Duodenal mucosa (tissue), 2 donors: ENCODE results near the gene FGR.
"Not testable (repeated sequence)": the region's sequence is repeated elsewhere in the genome, so short reads cannot be mapped to it uniquely, and the experiment has no call there.

Experiments
- H3K27ac ChIP-seq: one replicate; pipeline ENCODE4 v1.7.0; 2013; ENCODE audit warnings: low read depth, low read length
- H3K27me3 ChIP-seq, 2 donors: one replicate each; pipeline ENCODE4 v1.7.0; 2013; ENCODE audit warnings: low read length in 2 of 2, control low read depth in 1 of 2; ENCODE audit not compliant: insufficient read depth in 2 of 2, control insufficient read depth in 1 of 2
- H3K36me3 ChIP-seq, 2 donors: one replicate each; pipeline ENCODE4 v1.7.0; 2013; ENCODE audit warnings: low read length in 2 of 2, control low read depth in 1 of 2; ENCODE audit not compliant: insufficient read depth in 2 of 2, control insufficient read depth in 1 of 2
- H3K4me1 ChIP-seq, 2 donors: one replicate each; pipeline ENCODE4 v1.7.0; 2013; ENCODE audit warnings: low read length in 2 of 2, control low read depth in 1 of 2; ENCODE audit not compliant: insufficient read depth in 2 of 2, control insufficient read depth in 1 of 2
- H3K4me3 ChIP-seq, 2 donors: one replicate each; pipeline ENCODE4 v1.7.0; 2013; ENCODE audit warnings: low read length in 2 of 2, low read depth in 1 of 2
- H3K9ac ChIP-seq, 2 donors: one replicate each; pipeline ENCODE4 v1.7.0; 2013; ENCODE audit warnings: low read length in 2 of 2, low read depth in 1 of 2
- H3K9me3 ChIP-seq, 2 donors: one replicate each; pipeline ENCODE4 v1.7.0; 2013; ENCODE audit warnings: low read length in 2 of 2, control low read depth in 1 of 2; ENCODE audit not compliant: control insufficient read depth in 1 of 2

The FGR gene

DNA sequence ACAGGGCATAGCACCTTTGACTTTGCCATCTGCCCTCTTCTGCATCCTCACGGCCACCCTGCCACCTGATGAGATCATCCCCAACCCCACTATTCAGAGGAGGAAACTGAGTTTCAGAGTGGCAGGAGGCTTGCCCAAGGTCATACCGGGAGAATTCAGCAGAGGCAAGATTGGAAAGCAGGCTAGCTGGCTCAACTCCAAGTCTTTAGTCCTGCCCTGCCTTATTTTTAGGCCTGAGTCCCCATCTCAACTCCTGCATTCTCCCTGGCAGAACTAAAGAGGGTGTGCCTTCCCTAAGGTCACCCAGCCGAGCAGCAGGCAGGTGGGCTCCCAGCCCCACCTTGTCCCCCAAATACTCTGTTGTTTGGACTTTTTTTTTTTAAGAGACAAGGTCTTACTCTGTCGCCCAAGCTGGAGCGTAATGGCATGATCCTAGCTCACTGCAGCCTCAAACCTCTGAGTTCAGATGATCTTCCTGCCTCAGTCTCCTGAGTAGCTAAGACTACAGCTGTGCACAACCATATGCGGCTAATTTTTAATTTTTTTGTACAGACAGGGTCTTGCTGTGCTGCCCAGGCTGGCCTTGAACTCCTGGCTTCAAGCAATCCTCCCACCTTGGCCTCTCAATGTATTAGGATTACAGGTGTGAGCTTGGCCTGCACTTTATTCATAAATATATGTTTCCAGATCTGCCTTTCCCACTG lies 13.8 kb upstream of the FGR start:
- Histone ChIP-seq H3K9ac (no peak overlapping the region), H3K27ac (no peak overlapping the region), H3K4me1 (peaks cover 1 to 4% of the 10 kb centered on the region in 2 donors), H3K27me3 (no peaks in the 10 kb centered on the region), H3K4me3 (no peak overlapping the region), H3K36me3 (no peaks in the 10 kb centered on the region), H3K9me3 (no peaks in the 10 kb centered on the region)

GRCh38 chr1:27647328-27647727 lies 12.3 kb upstream of the FGR start:
- H3K27ac ChIP-seq, result no peak overlapping the region
- H3K4me3 ChIP-seq, result no peak overlapping the region
- H3K36me3 ChIP-seq, result no peaks in the 10 kb centered on the region

GRCh38 chr1:27646676-27647075 lies 11.7 kb upstream of the FGR start:
- no peaks in the 10 kb centered on the region for H3K36me3 ChIP-seq
- H3K9ac ChIP-seq, result no peak overlapping the region
- H3K4me1 ChIP-seq, result peaks cover 3 to 6% of the 10 kb centered on the region in 2 donors
- no peaks in the 10 kb centered on the region for H3K27me3 ChIP-seq
- H3K27ac ChIP-seq, result no peak overlapping the region
- no peaks in the 10 kb centered on the region for H3K9me3 ChIP-seq
- no peak overlapping the region for H3K4me3 ChIP-seq

More at GRCh38 chr1:27647328-27647727, 12.3 kb upstream of the FGR start:
- Histone ChIP-seq H3K27me3 (no peaks in the 10 kb centered on the region), H3K9me3 (no peaks in the 10 kb centered on the region), H3K9ac (no peak overlapping the region), H3K4me1 (peaks cover 3 to 6% of the 10 kb centered on the region in 2 donors)

DNA sequence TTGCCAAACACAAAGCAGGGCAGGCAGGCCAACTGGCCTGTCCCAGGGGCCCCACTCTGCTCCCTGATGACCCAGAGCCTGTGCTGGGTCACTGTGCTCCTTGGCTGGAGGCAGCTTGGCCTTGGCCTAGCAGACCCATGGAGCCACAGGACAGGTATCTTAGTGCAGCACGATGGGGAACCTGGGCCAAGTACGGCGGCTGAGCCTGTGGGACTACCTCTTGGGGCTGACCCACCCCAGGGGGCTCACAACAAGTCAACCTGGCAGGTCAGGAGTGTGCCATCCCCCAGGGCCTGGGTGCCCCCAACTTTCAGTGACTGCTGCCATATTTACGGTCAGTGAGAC lies 10.1 kb upstream of the FGR start:
- Histone ChIP-seq H3K27ac (no peak overlapping the region), H3K9ac (no peak overlapping the region), H3K4me1 (peaks cover 3 to 6% of the 10 kb centered on the region in 2 donors), H3K9me3 (no peaks in the 10 kb centered on the region), H3K27me3 (no peaks in the 10 kb centered on the region), H3K36me3 (no peaks in the 10 kb centered on the region), H3K4me3 (no peak overlapping the region)

DNA sequence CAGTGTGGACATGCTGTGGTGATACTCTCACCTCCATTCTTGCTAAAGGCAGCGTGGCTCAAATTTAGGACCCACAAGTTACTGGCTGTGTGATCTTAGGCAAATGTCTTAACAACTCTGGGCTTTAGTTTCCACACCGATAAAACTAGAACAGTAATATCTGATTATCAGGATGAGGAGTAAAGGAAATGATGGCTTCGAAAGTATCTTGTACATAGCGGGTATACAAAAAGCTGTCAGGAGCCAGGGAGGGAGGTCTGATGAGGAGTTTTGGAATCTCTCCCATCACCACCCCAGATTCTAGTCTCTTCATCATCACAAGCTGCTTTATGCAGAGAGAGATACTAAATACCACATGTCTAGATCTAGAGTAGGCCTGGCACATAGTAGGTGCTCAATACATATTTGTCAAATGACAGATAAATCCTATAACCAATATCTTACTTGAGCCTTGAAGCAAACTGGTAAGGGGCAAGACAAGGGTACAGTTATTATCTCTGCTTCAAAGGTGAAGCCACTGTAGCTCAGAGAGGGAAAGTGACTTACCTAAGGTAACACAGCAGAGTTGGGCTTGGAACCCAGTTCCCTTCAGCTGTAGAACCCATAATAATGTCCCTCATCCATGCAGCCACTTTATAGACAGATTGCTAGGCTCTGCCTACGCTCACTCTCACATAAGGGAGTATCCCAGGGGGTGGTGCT lies 9.5 kb upstream of the FGR start:
- H3K27ac ChIP-seq, result no peak overlapping the region
- H3K4me3 ChIP-seq, result no peak overlapping the region
- H3K9me3 ChIP-seq, result no peaks in the 10 kb centered on the region
- no peaks in the 10 kb centered on the region for H3K36me3 ChIP-seq
- H3K27me3 ChIP-seq, result no peaks in the 10 kb centered on the region
- H3K4me1 ChIP-seq, result peaks cover 3 to 6% of the 10 kb centered on the region in 2 donors
- H3K9ac ChIP-seq, result no peak overlapping the region

GRCh38 chr1:27643600-27644368 lies 8.8 kb upstream of the FGR start:
- Histone ChIP-seq H3K36me3 (no peaks in the 10 kb centered on the region), H3K27me3 (no peaks in the 10 kb centered on the region), H3K4me3 (no peak overlapping the region), H3K9ac (no peak overlapping the region), H3K9me3 (no peaks in the 10 kb centered on the region), H3K27ac (no peak overlapping the region), H3K4me1 (peaks cover 3 to 6% of the 10 kb centered on the region in 2 donors)

DNA sequence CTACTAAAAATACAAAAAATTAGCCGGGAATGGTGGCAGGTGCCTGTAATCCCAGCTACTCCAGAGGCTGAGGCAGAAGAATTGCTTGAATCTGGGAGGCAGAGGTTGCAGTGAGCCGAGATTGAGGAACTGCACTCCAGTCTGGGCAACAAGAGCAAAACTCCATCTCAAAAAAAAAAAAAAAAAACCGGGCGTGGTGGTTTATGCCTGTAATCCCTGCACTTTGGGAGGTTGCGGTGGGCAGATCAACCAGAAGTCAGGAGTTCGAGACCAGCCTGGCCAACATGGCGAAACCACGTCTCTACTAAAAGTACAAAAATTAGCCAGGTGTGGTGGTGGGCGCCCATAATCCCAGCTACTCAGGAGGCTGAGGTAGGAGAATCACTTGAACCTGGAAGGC lies 5.5 kb upstream of the FGR start:
- not testable (repeated sequence) for H3K27me3 ChIP-seq, H3K9me3 ChIP-seq, H3K9ac ChIP-seq, H3K4me3 ChIP-seq, H3K27ac ChIP-seq, H3K36me3 ChIP-seq, H3K4me1 ChIP-seq

DNA sequence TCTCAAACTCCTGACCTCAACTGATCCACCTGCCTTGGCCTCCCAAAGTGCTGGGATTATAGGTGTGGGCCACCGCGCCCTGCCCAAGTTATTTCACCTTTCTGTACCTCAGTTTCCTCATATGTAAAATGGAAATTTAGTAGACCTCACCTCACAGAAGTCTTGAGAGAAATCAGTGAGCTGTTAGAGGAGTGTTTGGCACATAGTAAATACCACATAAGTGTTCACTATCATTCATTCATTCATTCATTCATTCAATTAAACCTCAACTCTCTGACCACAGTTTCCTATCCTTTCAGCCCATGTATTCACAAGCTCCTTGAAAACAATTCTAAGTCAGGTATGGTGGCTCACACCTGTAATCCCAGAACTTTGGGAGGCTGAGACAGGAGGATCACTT lies 3.8 kb upstream of the FGR start:
- Histone ChIP-seq H3K36me3 (no peaks in the 10 kb centered on the region), H3K9me3 (no peaks in the 10 kb centered on the region), H3K4me1 (peaks cover 8% of the 10 kb centered on the region in 2 donors), H3K9ac (no peak overlapping the region), H3K27ac (no peak overlapping the region), H3K27me3 (peaks cover 11 to 14% of the 10 kb centered on the region in 2 donors), H3K4me3 (no peak overlapping the region)

DNA sequence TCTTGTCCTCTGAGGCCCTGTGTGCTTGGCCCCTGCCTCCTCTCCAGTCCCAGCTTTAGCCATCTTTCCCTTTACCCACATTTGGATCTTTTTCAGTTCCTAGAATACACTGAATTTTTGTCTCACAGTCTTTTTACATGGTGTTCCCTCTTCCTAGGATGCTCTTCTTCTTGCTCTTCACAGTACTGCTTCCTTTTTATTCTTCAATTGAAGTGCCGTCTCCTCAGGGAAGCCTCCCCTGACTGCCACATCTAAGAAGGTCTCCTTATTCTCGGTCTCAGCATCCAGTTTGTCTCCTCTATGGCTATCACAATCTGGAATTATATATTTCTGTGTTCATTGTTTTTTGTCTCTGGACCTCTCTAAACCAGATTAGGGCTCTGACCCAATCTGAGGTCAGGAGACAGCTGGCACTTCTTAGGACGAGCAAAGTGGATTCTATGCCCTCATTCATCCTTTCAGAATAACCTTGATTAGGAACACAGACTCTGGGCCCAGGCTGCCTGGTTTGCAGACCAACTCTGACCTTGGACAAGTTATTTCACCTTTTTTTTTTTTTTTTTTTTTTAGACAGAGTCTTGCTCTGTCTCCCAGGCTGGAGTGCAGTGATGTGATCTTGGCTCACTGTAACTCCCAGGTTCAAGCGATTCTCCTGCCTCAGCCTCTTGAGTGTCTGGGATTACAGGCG lies 3.2 kb upstream of the FGR start:
- Histone ChIP-seq H3K9me3 (no peaks in the 10 kb centered on the region), H3K36me3 (no peaks in the 10 kb centered on the region), H3K27me3 (peaks cover 16 to 20% of the 10 kb centered on the region in 2 donors), H3K4me1 (peaks cover 5 to 10% of the 10 kb centered on the region in 2 donors), H3K4me3 (no peak overlapping the region), H3K9ac (no peak overlapping the region), H3K27ac (no peak overlapping the region)
